ENCODE measurements around the gene SF3B2.
A peak's percentile ranks its signal among the peaks of the same experiment; 100 is the strongest.
"Not testable (repeated sequence)": the region's sequence is repeated elsewhere in the genome, so short reads cannot be mapped to it uniquely, and the experiment has no call there.

Gene SF3B2

DNA sequence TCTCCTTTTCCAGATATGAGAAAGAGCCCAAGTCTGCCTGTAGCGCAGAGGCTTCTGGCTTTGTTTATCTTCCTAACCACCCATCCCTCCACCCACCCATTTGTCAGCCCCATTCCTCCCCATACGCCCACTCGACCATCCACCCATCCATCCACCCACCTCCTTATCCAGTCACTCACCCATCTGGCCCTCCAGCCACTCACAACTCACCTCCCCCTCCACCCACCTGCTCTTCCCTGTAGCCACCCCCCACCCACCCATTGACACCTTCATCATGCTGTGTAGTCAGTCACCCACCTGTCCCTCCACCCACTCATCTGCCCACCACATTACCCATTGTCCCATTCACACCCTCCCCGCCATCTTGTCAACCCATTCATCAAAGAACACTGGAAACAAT is 34.8 kb upstream of the SF3B2 start:
- no peak for DNase-seq (ENCODE audit: low spot score)

GRCh38 chr11:66020212-66020611 is 32.0 kb upstream of the SF3B2 start:
- no peak for DNase-seq (ENCODE audit: low spot score)

DNA sequence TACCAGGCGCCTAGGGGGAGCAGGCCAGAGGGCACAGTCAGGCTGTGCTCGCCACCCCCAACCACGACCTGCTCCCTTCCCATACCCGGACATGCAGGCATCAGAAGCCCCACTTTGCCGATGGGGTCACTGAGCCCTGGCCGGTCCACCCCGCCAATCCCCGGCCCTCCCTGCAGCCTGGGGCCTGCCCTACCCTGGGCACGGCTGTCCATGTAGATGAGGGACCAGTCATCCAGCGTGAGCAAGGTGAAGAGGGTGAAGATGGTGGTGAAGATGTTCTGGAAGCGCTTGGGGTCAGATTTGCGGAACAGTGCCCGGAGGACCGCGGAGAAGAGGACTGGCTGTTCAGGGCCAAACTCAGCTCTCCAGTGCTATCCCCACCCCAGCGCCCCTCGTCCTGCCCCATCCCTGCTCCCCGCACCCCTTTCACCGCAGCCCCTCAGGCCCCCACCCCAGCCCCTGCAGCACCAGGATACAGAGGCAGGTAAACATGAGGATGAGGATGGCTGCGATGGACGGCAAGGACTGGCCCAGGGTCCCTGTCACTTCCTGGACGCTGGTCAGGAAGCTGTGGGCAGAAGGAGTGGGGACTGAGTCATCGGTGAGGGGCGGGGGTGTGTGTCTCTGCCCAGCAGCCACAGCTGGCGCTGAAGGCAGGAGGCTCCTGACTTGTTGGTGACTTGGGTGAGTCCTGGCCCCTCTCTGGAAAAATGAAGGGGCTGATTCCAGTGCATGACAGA is 31.4 kb upstream of the SF3B2 start:
- no peak for DNase-seq (ENCODE audit: low spot score)

DNA sequence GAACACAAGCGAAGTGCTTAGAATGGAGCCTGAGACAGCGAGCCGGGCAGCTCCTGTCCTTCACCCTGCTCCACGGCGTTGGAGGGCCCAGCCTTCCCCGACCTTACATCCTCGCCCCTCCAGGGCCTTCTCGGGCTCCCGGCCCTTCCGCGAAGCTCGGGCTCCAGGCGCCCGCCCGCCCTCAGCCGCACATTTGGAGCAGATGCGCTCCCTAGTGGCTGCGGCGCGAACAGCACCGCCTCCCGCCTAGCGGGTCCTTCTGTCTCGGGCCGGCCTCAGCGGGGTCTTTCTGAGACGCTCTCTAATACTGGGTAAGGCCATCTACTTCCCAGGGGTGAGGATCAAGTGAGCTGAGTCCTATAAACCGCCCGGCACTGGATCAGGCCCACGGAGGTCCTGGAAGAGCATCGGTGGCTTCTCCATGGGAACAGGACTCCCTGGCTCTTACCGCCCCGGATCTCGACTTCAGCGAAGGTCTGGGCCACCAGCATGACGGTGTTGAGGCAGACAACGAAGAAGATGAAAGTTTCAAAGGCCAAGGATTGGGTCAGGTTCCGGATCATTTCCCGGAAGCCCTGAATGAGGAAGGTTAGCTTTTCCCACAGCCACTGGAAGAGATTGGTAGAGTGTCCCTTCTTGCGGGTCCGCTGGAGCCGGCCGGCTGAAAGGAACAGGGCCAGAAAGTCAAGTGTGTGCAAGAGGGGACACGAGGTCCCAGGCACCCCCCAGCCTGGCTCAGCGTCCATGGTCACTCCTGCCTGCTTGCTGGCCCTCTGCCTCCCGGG is 29.6 kb upstream of the SF3B2 start:
- DNase-seq (ENCODE audit: low spot score), result peak; percentile 91

- not testable (repeated sequence) for DNase-seq (ENCODE audit: low spot score)
Measured at GRCh38 chr11:66023186-66023440, 29.1 kb upstream of the SF3B2 start.

DNA sequence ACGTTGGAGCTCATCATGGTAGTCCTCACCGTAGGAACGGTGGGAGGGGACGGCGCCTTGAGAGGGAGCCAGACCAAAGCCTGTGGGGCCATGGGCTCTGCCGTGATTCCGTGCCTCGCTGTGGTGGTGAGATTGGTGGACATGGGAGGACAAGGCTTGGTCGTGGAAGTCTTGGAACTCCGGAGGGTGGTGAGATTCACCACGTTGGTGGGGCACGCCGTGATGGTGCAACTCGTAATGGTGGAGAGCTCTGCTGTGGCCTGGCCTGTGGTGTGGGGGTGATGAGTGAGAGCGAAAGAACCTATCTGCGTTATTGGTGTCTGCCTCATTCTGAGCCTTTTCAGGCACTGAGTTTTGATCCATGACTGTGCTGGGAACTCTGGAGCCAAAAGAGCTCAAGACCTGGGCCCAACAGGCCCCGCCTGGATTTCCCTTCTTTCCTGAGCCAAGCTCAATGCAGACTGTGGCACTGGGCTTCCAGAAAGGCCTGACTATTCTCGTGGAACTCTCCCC is 26.1 kb upstream of the SF3B2 start, which contains the start of gene CATSPER1:
Gene CATSPER1, minus strand, starts transcription at position 463 of the 513 bp plus-strand sequence. Its CDS starts 100 bp downstream, at position 363.
- no peak for DNase-seq (ENCODE audit: low spot score)

DNA sequence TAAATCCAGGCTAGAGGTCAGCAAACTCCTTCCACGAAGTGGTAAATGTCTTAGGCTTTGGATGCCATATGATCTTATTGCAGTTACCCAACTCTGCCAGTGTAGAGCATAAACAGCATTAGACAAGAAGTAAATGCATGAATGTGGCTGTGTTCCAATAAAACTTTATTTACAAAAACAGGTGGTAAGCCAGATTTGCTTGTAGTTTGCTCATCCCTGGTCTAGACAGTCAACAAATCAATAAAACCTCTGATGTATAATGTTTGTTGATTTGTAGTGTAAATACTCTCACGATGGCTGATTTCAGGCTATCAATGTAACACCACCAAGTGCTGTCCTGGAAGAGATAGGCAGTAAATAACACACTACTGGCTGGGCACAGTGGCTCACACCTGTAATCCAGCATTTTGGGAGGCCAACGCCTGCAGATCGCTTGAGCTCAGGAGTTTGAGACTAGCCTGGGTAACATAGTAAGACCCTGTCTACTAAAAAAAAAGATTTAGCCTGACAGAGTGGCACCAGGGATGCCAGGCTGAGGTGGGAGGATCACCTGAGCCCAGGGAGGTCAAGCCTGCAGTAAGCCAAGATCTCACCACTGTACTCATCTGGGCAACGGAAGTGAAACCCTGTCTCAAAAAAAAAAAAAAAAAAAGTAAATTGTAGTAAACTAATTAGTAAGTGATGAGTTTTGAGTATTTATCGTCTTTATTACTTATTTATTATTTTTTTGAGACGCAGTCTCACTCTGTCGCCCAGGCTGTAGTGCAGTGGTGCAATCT is 19.0 kb upstream of the SF3B2 start:
- DNase-seq (ENCODE audit: low spot score), result no peak

GRCh38 chr11:66035653-66036333 is 16.4 kb upstream of the SF3B2 start:
- DNase-seq (ENCODE audit: low spot score), result no peak

DNA sequence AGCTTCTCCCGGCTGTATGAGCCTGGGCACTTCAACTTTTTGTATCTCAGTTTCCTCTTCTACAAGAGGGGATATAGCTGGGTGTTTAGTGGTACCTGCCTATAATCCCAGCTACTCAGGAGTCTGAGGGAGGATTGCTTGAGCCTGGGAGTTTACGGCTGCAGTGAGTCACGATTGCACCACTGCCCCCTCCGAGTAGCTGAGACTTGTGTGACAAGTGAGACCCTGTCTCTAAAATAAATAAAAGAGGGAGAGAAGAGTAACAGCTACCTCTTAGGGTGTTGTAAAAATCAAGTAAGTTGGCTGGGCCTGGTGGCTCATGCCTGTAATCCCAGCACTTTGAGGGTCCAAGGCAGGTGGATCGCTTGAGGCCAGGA is 15.8 kb upstream of the SF3B2 start:
- no peak for DNase-seq (ENCODE audit: low spot score)

GRCh38 chr11:66037327-66037726 is 14.8 kb upstream of the SF3B2 start:
- DNase-seq (ENCODE audit: low spot score), result no peak

- DNase-seq (ENCODE audit: low spot score), result no peak
Measured at GRCh38 chr11:66039765-66040164, 12.4 kb upstream of the SF3B2 start.

DNA sequence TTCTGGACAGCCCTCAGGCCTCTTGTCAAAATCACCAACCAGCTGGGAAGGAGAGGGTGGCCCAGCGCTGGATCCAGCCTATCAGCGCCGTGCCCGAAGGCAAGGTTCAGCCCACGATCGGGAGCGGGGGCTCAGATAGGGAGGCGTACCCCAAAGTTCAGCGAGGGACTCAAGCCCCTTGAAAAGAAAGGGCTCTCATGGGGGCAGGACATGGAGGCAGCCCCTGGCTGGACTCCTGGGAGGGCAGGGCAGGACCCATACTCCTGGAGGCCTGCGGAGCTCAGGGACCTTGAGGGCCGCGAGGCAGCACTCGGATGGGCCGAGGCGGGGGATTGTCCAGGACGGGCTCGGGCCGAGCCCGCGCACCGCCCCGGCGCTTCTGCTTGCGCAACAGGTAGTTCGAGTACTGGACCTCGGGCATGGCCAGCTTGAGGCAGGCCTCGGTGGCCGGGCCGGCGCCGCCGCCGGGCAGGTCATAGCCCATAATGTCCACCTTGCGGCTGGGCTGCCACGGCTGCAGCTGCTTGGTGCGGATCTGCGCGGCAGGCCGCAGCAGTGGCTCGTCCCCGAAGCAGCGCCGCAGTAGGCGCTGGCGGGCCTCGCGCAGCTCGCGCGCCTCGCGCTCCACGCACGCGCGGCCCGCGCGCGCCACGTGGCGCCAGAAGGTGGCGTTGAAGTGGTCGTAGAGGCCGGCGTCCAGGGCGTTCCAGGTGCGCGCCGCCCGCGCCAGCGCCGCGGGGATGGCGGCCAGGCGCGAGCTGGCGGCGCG is 9.8 kb upstream of the SF3B2 start:
- no peak for DNase-seq (ENCODE audit: low spot score)

DNA sequence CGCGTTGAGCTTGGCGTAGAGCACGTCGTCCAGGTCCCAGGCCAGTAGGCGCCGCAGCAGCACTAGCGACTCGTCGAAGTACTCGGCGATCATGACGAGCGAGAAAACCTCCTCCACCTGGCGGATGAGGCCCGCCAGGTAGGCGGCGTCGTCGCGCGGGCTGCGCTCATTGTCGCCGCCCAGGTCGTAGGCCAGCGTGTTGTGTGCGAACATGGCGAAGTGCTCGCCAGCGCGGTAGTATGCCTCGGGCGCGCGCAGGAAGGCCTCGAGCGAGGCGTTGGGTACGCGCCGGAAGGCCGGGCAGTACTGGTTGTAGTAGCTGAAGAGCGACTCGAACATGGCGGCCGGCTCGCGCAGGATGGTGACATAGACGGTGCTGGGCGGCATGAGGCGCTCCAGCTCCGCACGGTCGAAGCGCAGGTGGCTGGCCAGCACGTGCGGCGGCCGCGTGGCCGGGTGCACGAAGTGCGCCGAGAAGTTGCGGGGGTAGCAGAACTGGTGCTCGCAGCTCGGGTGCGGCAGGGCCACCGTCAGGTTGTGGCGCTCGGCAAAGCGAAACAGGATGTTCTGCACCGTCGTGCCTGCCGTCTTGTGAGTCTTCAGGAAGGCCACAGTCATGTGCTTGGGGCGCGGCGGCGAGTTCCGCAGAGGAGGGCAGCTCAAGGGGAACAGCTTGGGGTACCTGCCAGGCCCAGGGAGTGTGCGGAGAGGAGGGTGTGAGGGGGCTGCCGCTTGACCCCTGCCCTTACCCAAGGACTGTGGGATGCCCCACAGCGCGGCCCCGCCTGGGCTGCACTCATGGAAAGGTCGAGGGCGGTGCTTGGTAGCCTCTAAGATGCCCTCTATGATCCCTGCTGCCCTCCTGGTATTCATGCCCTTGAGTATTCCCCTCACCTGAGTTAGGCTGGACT is 8.9 kb upstream of the SF3B2 start:
- DNase-seq (ENCODE audit: low spot score), result no peak

- no peak for DNase-seq (ENCODE audit: low spot score)
Measured at GRCh38 chr11:66044757-66045156, 7.4 kb upstream of the SF3B2 start.

DNA sequence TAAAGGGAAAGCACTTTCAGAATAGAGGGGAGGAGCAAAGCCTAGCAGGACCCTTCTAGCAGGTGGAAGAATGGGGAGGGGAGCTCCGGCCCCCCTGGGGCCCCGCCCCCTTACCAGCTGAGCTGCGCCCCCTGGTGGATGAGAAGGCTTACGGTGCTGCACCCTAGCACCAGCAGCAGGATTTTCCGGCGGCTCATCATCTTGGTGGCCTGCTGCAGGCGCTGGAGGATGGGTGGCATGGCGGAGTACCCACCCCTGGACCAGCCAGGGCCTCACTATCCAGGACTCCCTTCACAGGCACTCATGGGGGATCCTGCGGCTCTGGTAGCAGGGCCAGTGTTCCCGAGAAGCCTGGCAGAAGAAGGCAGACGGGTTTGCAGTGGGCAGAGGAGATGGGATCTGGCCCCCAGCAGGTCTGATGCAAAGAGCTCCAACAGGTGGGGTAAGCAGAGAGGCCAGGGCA is 7.0 kb upstream of the SF3B2 start:
- DNase-seq (ENCODE audit: low spot score), result peak; percentile 96

GRCh38 chr11:66046901-66047300 is 5.3 kb upstream of the SF3B2 start:
- no peak for DNase-seq (ENCODE audit: low spot score)

DNA sequence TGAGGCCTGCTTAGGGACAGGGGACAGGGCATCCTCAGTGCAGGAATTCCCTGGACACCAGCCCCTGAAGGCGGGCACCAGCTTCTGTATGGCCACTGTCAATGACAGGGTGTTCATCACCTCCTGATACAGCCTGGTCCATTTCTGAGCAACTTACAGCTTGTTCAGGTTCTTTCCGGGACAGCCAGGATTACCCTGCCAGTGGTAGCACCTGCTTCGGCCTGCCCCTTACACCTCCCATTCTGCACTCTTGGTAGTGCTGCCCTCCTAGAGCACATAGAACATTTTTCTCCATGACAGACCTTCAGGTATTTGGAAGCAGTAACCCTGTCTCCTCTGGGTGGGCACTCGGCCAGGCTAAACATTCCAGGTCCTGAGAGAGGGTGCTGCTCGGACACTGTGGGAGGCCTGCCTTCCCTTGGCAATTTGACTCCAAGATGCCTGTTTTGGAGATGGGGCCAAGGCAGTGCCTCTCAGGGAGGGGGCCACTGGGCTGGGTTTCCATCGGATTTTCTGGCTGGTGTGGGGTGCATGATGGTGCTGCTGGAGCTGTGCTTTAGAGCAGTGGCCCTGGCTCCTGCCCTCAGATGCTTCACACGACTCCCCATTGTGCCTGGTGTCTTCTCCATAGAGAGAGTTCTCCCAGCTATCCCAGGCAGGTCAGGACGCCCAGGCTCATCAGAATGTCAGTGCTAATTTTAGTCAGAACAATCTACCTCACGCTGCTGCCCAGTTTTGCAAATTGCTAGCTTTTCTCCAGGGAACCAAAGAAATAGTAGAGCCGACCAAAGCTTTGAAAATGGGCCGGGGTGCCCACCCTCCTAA is 4.4 kb upstream of the SF3B2 start:
- no peak for DNase-seq (ENCODE audit: low spot score)

GRCh38 chr11:66048547-66049323 is 3.4 kb upstream of the SF3B2 start, which contains the start of gene GAL3ST3:
Gene GAL3ST3, minus strand, starts transcription at chr11:66049161. Its CDS starts 3,746 bp downstream, at chr11:66045415.
- DNase-seq (ENCODE audit: low spot score), result no peak

Data from HuH-7.5 (cell line).